ENCODE measurements around the gene PYROXD2. TPM values are rescaled to one million over a fixed set of nuclear protein-coding genes. Genes with fewer than 3 reads are reported as not detected.

The PYROXD2 gene
- total and polyA plus RNA-seq, 2 of the 8 experiments (the other 6 are each of a cell fraction or from before 2014, with no cell fraction given): 3.2 to 5.4 TPM

GRCh38 chr10:98432330-98432729 is 17.3 kb upstream of the PYROXD2 start:
- no peak overlapping the region for H3K27ac ChIP-seq (ENCODE audit: low read depth, low read length)
- H3K14ac ChIP-seq (ENCODE audit: insufficient read length): no peak overlapping the region
- no peak overlapping the region for H2AFZ ChIP-seq (ENCODE audit: low read length)
- H2BK20ac ChIP-seq (ENCODE audit: low read length): no peak overlapping the region
- no peak overlapping the region for H3K4ac ChIP-seq (replicated peaks; ENCODE audit: insufficient read length, low read depth, low read length)
- no peak overlapping the region for H4K5ac ChIP-seq (ENCODE audit: insufficient read length, low read depth, low read length)
- CTCF ChIA-PET (ENCODE audit: partially characterized antibody): interaction anchor here (0.7 to 2.3 kb wide), 3 partner anchors 9 to 445 kb away, joined by 3 to 9 read pairs (median 4); no protein-coding TSS in a partner anchor
- DNase-seq (ENCODE audit: low read depth in 1 of 2, low spot score in 2 of 2) (no peak), FAIRE-seq (no peak)
- no peaks in the 10 kb centered on the region for H3K4me1 ChIP-seq (replicated peaks in 1 of 4; ENCODE audit: control insufficient read depth in 3 of 4, insufficient read depth in 4 of 4, low read length in 3 of 4)
- no peak overlapping the region for H4K8ac ChIP-seq (ENCODE audit: extremely low read depth, insufficient read depth, low read length)
- no peaks in the 10 kb centered on the region for H3K79me2 ChIP-seq (ENCODE audit: control insufficient read depth in 1 of 2, insufficient read depth in 2 of 2, low read length in 2 of 2)
- no peaks in the 10 kb centered on the region for H3K23me2 ChIP-seq (ENCODE audit: low read depth, low read length)
- H3K9me3 ChIP-seq (ENCODE audit: insufficient read depth in 2 of 2, low read depth in 1 of 2, low read length in 1 of 2): peaks cover 3 to 8% of the 10 kb centered on the region in 2 experiments; a peak in 3 of 4 replicates
- no peak overlapping the region for H3K4me2 ChIP-seq (ENCODE audit: insufficient read depth in 1 of 2, low read depth in 2 of 2, low read length in 2 of 2)
- no peak overlapping the region for H2BK120ac ChIP-seq (replicated peaks; ENCODE audit: low read depth, low read length)
- no peak overlapping the region for H3K56ac ChIP-seq (replicated peaks; ENCODE audit: insufficient read length, low read depth, low read length)
- H3K23ac ChIP-seq (ENCODE audit: insufficient read length): no peak overlapping the region
- no peaks in the 10 kb centered on the region for H4K20me1 ChIP-seq (replicated peaks in 1 of 2; ENCODE audit: control insufficient read depth in 1 of 2, insufficient read depth in 2 of 2, low read length in 2 of 2)
- H4K91ac ChIP-seq (replicated peaks; ENCODE audit: insufficient read length, low read length): no peak overlapping the region
- no peak overlapping the region for H3K4me3 ChIP-seq (ENCODE audit: extremely low read depth in 1 of 4, insufficient read depth in 2 of 4, low read depth in 3 of 4, low read length in 4 of 4)
- TF ChIP-seq TBP (IDR thresholded peaks at IDR 0.05; ENCODE audit: low read depth, low read length) (no peak), ASH2L (IDR thresholded peaks at IDR 0.05; ENCODE audit: low read length) (no peak), SIRT6 (IDR thresholded peaks at IDR 0.05; ENCODE audit: low read length) (no peak), BRCA1 (IDR thresholded peaks at IDR 0.05; ENCODE audit: low read depth, low read length) (no peak), POU5F1 (IDR thresholded peaks at IDR 0.05; ENCODE audit: low read depth, low read length) (no peak), TAF1 (IDR thresholded peaks at IDR 0.05; ENCODE audit: low read depth, low read length) (no peak), SIN3A (conservative IDR thresholded peaks at IDR 0.05 in 1 of 2, IDR thresholded peaks at IDR 0.05 in 1 of 2; ENCODE audit: low read depth in 1 of 2, low read length in 2 of 2) (no peak), TCF12 (IDR thresholded peaks at IDR 0.05; ENCODE audit: low read depth, low read length) (no peak), SIX5 (IDR thresholded peaks at IDR 0.05; ENCODE audit: low read depth, low read length) (no peak)
- H3K27me3 ChIP-seq (replicated peaks in 1 of 4; ENCODE audit: control insufficient read depth in 3 of 4, extremely low read depth in 1 of 4, insufficient read depth in 3 of 4, low read length in 3 of 4): no peaks in the 10 kb centered on the region
- peaks cover 2 to 56% (median 35%) of the 10 kb centered on the region in 4 experiments; a peak in 6 of 8 replicates for H3K36me3 ChIP-seq (ENCODE audit: control insufficient read depth in 2 of 4, insufficient read depth in 4 of 4, low read length in 3 of 4)
- no peak overlapping the region for H3K18ac ChIP-seq (ENCODE audit: extremely low read depth, low read length)
- no peak overlapping the region for H2BK5ac ChIP-seq (ENCODE audit: low read depth, low read length)
- H2BK15ac ChIP-seq (ENCODE audit: low read length): no peak overlapping the region
- no peaks in the 10 kb centered on the region; the same call in 1 of the 2 replicates for H3K79me1 ChIP-seq (ENCODE audit: low read depth, low read length)
- POLR2A ChIA-PET (ENCODE audit: partially characterized antibody): interaction anchor here (0.7 to 0.9 kb wide), 2 partner anchors 9 to 11 kb away, joined by 3 read pairs; no protein-coding TSS in a partner anchor
- H3K9ac ChIP-seq (replicated peaks in 1 of 4; ENCODE audit: extremely low read depth in 1 of 4, low read depth in 3 of 4, low read length in 3 of 4): no peak overlapping the region
- 96% methylated on average over 1 of the region's 1 CpG; no CpG with 5 or more reads in 1 of the 2 experiments for WGBS, 2 experiments (ENCODE audit: extremely low coverage in 1 of 2, insufficient coverage in 1 of 2, insufficient read length in 1 of 2, insufficient replicate concordance in 2 of 2, low coverage in 1 of 2, low lambda C conversion rate in 2 of 2, missing lambda C conversion rate in 1 of 2)
- no peak overlapping the region for H2AK5ac ChIP-seq (ENCODE audit: low read depth, low read length)
- no peak overlapping the region for H2BK12ac ChIP-seq (ENCODE audit: low read depth, low read length)

Data from H1 (cell line).